T-helper 1 cell treated with Interleukin-12 subunit alpha and Interleukin-12 subunit beta and Interleukin-4 antibody, amounts not matched to agents 30 μg/mL and 1 μg/mL, for 36 hours (primary cell): ENCODE measurements around the gene PRCC.
A peak's percentile ranks its signal among the peaks of the same experiment; 100 is the strongest.

ENCODE experiments used
- H3K27ac Mint-ChIP-seq: one replicate; pipeline ENCODE4 v1.8.0; 2021; ENCODE audit warnings: mild to moderate bottlenecking, mixed read lengths
- H3K27me3 Mint-ChIP-seq: one replicate; pipeline ENCODE4 v1.8.0; 2021; ENCODE audit warnings: low read depth, mixed read lengths
- H3K36me3 Mint-ChIP-seq: one replicate; pipeline ENCODE4 v1.8.0; 2021; ENCODE audit warnings: low read depth, mixed read lengths
- H3K4me1 Mint-ChIP-seq: one replicate; pipeline ENCODE4 v1.8.0; 2021; ENCODE audit warnings: low read depth, mixed read lengths
- H3K4me3 Mint-ChIP-seq: one replicate; pipeline ENCODE4 v1.8.0; 2021; ENCODE audit warnings: mild to moderate bottlenecking, moderate library complexity, mixed read lengths
- H3K9me3 Mint-ChIP-seq: one replicate; pipeline ENCODE4 v1.8.0; 2021; ENCODE audit warnings: mixed read lengths

The PRCC gene

DNA sequence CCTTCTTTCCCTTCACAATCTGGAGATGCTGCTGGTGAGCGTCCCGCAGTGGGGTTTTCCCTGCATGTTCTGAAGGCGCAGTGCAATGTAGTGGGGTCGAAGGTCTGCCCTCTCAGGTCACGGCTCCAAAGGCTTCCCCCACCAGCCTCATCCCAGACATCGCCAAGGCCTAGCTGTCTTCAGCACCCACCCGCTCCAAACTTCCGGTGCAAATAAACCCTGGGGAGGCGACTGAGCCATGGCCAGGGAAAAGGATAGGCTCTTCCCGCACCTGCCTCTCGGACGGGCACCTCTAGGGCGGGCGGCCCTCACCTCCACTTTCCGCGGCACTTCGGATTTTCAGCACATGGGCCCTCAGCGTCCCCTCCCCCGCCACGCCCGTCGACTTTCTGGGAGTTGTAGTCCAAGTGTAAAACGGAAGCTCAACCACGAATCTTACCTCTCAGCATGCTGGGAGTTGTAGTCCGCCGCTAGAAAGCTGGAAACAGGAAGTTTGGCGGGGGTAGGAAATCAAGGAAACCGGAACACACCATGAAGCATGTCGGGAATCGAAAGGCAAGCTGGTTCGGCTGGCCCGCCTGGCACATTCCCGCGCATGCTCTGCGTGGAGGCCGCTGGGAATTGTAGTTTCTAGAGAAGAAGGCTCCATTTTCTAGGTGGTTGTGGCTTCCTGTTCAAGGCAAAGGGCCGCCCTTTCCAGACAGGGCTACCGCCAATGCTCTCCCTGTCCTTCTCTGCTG lies 26.4 kb upstream of the PRCC start, which contains the start of gene MRPL24:
Gene MRPL24 (minus strand): TSS at position 348 of the 740 bp plus-strand sequence. CDS start 2,384 bp downstream, outside the sequence.
- H3K4me1 Mint-ChIP-seq, result peaks cover 34% of the 10 kb centered on the region
- H3K27me3 Mint-ChIP-seq, result no peaks in the 10 kb centered on the region
- H3K27ac Mint-ChIP-seq, result peak within 1 kb of the TSS; percentile 96
- H3K36me3 Mint-ChIP-seq, result peaks cover 41% of the 10 kb centered on the region
- peak within 1 kb of the TSS; percentile 96 for H3K4me3 Mint-ChIP-seq
- no peaks in the 10 kb centered on the region for H3K9me3 Mint-ChIP-seq

DNA sequence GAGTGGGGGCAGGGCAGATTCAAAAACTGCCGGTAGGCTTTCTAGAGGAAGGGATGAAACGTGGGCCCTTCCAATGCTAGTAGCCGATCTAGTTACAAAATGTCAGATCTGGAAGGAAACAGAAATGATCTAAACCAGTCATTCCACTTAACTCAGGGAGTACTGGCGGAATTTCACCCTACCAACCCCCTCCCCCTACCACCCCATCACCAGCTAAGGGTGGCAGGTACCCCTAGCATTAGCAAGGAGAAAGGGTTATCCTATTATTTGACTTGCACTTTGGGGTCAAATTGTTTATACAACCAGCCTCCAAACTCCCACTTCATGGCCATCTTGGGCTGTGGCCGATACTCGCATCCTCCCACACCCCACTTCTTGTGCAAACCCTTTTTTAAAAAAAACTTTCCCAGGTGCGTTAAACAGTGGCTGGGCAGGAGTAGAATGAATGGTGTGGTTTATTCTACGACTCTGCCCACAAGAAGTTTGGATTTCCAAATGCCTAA lies 25.8 kb upstream of the PRCC start:
- Mint-ChIP-seq H3K4me1 (peaks cover 40% of the 10 kb centered on the region), H3K36me3 (peaks cover 43% of the 10 kb centered on the region), H3K9me3 (no peaks in the 10 kb centered on the region), H3K27ac (peak overlapping the region; percentile 96), H3K27me3 (no peaks in the 10 kb centered on the region), H3K4me3 (peak overlapping the region; percentile 96)

DNA sequence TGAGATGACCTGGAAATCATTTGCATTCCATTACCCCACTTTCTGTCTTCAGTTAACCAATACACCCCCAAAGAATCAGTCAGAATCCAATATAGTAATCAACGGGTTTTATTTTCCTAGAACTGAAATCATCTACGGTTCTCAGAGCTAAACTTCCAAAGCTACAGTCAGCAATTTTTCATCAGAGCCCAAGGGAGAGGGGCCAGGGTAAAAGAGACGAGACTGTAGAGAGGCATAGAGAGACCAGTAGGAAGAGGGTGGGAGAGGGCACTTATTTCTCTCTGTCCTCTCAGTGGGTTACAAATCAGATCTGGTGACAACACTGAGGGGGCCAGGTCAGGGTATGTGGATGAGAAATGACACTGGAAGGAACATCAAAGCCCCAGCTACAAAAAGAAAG lies 25.3 kb upstream of the PRCC start:
- Mint-ChIP-seq H3K36me3 (peaks cover 43% of the 10 kb centered on the region), H3K9me3 (no peaks in the 10 kb centered on the region), H3K27me3 (no peaks in the 10 kb centered on the region), H3K4me3 (peak overlapping the region; percentile 96), H3K4me1 (peaks cover 42% of the 10 kb centered on the region), H3K27ac (peak overlapping the region; percentile 96)

DNA sequence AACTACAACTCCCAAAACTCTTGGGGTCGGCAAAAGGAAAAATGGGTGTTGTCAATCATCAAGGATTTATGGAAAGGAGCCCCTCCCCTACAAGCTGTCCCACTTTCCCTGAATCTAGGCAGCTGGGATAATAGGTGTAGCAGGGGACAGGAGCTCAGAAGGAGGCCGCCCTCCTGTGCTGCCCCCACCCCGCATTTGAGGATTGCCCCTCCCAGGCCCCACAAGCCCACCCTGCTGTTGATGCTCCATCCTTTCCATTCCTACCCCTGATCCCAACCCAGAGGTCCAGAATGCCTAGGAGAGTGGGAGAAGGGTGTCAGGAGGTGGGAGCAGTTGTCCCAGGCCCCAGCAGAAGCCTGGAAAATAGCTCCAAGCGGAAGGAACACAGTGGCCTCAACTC lies 24.5 kb upstream of the PRCC start:
- no peak overlapping the region for H3K4me3 Mint-ChIP-seq
- H3K27ac Mint-ChIP-seq, result peak overlapping the region; percentile 55
- H3K4me1 Mint-ChIP-seq, result peaks cover 49% of the 10 kb centered on the region

DNA sequence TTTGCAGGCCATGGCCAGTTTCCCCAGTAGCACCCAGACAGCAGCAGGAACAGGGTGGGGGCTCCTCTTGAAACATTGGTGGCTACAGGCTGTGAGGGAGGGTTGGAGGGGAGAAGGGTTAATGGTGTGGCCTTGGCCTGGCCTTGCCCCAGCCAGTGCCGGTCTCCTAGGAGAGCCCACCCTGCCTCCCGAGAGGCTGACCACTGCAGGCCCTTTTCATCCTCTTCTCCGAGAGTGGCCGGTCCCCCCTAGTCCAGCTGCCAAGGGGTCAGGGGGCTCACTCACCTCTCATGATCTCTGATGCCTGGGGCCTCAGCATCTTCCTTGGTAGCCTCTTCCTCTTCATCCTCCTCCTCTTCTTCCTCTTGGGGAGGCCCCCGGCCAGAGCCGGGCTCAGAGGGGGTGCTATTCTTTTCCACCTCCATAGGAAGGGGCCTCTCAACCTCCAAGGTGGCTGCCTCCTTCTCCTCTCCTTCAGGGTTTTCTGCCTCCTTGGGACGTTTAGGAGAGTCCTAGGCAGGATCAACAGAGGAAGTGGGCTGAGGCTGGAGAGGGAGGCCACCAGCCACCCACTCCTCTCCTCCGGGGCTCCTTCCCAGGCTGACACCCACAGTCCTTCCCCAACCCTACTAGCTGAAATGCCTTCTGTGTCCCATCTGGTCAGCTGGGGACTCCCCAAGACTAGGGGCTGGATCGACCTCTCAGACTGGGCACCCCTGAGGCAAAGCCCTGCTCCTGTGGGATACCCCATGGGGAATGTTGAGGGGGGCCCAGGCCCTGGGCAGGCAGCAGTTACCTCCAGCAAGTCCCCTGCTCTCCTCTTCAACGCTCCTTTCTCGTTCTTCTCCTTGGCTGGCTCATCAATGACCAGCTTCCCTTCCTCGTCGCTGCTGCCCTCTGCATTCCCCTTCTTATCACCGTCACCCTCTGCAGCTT lies 23.7 kb upstream of the PRCC start:
- peak overlapping the region; percentile 55 for H3K27ac Mint-ChIP-seq
- H3K4me3 Mint-ChIP-seq, result no peak overlapping the region
- H3K9me3 Mint-ChIP-seq, result no peaks in the 10 kb centered on the region
- peaks cover 44% of the 10 kb centered on the region for H3K36me3 Mint-ChIP-seq
- H3K4me1 Mint-ChIP-seq, result peaks cover 57% of the 10 kb centered on the region
- no peaks in the 10 kb centered on the region for H3K27me3 Mint-ChIP-seq

More for the DNA sequence above, 24.5 kb upstream of the PRCC start:
- Mint-ChIP-seq H3K27me3 (no peaks in the 10 kb centered on the region), H3K36me3 (peaks cover 44% of the 10 kb centered on the region), H3K9me3 (no peaks in the 10 kb centered on the region)

DNA sequence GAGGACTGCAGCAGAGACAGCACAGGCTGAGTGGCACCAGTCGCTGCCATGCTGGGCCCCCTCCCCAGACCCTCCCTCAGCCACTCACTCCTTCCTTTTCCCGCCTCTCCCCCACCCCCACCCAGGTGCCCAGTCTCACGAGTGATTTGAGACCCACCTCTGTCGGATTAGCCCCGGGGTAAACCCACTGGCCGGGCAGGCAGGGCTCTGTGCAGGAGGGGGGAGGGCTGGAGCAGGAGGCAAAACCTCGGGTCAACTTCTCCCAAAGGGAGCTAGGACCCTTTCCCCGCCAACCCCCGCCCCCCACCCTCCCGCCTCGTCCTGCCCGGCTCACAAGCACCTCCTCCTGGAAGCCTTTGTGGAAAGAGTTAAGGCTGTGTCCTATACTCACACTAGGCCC lies 23.0 kb upstream of the PRCC start:
- Mint-ChIP-seq H3K36me3 (peaks cover 46% of the 10 kb centered on the region), H3K4me1 (peaks cover 63% of the 10 kb centered on the region), H3K27ac (no peak overlapping the region), H3K27me3 (no peaks in the 10 kb centered on the region), H3K9me3 (no peaks in the 10 kb centered on the region), H3K4me3 (no peak overlapping the region)

DNA sequence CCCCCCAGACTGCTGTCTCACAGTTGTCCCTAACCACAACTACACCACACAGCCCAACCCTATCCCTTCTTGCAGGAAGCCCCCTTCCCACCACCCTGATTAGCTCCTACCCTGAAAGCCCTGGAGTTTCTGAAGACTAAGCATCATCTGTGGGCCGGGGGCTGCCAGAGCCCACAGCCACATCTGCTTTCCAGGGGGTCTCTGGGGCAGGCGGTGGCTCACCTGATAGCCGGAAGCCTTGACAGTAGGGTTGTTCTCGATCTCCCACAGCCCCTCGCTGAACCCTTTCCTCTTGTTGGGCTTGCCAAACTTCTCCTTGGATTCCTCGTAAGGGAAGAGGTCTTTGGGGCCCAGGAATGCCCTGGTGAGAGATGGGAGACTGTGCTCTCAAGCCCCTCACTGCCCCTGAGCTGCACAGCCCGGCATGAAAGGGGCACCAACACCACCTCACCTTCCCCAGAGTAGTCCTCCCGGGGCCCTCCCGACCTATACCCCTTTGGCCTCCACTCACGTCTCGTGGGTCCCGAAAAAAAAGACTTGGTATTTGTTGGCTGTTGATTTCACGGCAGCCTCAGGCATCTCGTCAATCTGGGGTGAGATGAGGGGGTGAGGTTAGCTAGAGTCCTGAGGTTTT lies 22.4 kb upstream of the PRCC start:
- peaks cover 46% of the 10 kb centered on the region for H3K36me3 Mint-ChIP-seq
- no peaks in the 10 kb centered on the region for H3K9me3 Mint-ChIP-seq
- H3K4me1 Mint-ChIP-seq, result peaks cover 67% of the 10 kb centered on the region
- H3K4me3 Mint-ChIP-seq, result no peak overlapping the region
- H3K27me3 Mint-ChIP-seq, result no peaks in the 10 kb centered on the region
- H3K27ac Mint-ChIP-seq, result peak overlapping the region; percentile 70

DNA sequence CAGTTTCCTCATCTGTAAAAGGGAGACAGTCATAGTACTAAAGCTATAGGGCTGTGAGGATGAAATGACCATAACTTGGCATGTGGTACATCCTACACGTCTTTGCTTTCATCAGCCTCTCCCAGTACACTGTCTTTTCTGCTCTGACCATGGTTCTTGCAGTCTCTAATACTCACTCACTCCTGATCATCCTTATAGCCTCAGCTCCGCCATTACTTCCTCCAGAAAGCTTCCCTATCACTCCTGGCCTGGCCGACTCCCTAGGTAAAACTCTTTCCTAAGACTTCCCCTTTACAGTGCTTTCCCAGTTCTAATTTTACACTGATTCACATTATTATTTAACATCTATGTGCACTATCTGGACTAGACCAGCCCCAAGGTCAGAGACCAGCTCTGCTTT lies 21.5 kb upstream of the PRCC start:
- Mint-ChIP-seq H3K27me3 (no peaks in the 10 kb centered on the region), H3K4me1 (peaks cover 68% of the 10 kb centered on the region), H3K9me3 (no peaks in the 10 kb centered on the region), H3K27ac (peak overlapping the region; percentile 21), H3K36me3 (peaks cover 42% of the 10 kb centered on the region), H3K4me3 (no peak overlapping the region)

DNA sequence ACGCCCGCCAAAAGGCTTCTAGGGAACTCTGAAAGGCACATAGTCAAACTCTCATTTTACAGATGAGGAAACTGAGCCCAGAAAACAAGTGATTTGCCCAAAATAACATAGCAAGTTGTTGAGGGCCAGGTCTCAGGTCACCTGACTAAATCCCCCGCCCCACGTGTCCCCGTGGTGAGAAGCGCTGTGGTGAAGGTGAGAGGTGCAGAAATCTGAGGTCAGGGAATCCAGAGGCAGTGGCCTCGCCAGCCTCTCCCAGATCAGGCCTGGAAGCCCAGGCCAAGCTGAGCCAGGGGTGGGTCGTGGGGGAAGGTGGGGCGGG lies 21.0 kb upstream of the PRCC start:
- Mint-ChIP-seq H3K4me1 (peaks cover 66% of the 10 kb centered on the region), H3K27me3 (no peaks in the 10 kb centered on the region), H3K27ac (peak overlapping the region; percentile 89), H3K36me3 (peaks cover 37% of the 10 kb centered on the region), H3K9me3 (no peaks in the 10 kb centered on the region), H3K4me3 (peak overlapping the region; percentile 85)

DNA sequence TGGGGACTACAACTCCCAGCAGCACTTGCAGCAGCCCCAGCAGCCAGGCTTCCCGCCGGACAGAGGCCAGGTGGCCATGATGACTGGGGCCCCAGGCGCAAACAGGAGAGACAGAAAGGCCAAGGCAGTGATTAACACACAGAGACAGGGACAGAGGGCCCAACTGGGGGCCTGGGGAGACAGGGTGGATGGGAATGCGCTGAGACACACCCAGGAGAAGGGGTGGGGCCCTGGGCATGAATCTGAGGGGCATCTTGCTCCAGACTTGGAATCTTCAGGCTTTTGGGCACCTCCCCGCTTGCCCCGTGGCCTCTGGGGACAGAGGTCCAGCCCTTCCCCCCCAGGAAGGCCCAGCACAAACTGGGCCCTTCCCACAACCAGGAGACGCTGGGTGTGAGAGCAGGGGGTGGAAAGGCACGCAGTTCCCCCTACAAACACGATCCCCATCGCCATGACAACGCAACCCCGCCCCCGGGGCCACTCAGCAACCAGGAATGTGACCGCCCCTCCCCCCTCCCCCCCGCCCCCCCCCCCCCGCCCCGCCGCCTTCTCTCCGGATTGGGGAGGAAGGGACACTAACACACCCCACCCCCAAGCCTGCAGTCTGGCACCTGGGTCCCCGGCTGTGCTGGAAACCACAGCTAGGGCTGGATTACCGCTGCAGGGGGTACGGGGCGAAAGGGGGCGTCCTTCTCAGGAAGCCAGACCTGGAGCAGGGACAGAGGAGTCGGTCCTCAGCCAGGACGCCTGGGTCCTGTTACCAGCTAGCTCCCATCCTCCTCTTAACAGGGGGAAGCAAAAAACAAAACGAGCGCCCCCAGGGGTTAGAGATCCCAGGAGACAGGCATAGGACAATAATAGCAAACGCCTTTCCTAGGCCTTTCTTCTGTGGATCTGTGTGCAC lies 20.4 kb upstream of the PRCC start:
- no peaks in the 10 kb centered on the region for H3K9me3 Mint-ChIP-seq
- peaks cover 60% of the 10 kb centered on the region for H3K4me1 Mint-ChIP-seq
- peak overlapping the region; percentile 98 for H3K4me3 Mint-ChIP-seq
- H3K27ac Mint-ChIP-seq, result peak overlapping the region; percentile 93
- no peaks in the 10 kb centered on the region for H3K27me3 Mint-ChIP-seq
- H3K36me3 Mint-ChIP-seq, result peaks cover 33% of the 10 kb centered on the region

DNA sequence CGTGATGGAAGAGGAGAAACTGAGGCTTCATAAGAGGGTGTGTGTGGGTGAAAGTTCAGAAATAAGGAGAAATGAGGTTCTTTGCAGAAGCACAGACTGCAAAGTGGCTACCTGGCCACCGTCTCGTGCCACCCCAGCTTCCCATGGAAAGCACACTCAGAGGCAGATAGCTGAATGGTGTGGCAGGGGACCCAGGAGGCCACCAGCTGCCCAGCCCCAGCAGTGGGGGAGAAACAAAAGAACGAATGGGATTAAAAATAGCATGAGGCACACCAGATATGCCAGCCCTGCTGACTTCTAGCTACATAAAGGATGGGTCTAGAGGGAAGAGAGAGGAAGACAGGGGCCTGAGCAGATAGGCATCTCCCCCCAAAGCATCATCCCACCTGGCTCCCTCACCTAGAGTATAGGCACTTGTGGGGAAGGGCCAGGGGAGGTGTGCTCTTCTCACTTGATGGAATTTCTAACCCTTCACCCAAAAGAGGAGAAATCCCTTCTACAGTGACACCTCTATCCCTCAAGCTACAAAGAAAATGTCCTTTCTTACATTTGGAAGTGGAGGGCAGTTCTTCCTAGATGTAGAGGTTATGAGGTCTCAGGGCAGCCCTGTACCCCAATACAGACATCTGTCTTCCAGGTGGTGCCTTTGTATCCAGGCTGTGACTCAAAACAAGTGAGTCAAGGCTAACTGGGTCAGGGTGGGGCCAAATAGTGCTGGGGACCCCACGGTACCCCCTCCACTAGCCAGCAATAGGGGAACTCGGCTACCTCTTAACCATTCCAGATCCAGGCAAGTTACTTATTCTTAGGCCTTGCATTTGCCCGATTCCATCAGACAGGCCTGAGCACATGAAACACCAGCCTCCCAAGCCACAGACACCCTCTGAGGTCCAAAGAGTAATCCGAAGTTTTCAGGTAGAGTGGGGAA lies 19.3 kb upstream of the PRCC start:
- peaks cover 29% of the 10 kb centered on the region for H3K36me3 Mint-ChIP-seq
- H3K4me3 Mint-ChIP-seq, result peak overlapping the region; percentile 98
- peak overlapping the region; percentile 93 for H3K27ac Mint-ChIP-seq

DNA sequence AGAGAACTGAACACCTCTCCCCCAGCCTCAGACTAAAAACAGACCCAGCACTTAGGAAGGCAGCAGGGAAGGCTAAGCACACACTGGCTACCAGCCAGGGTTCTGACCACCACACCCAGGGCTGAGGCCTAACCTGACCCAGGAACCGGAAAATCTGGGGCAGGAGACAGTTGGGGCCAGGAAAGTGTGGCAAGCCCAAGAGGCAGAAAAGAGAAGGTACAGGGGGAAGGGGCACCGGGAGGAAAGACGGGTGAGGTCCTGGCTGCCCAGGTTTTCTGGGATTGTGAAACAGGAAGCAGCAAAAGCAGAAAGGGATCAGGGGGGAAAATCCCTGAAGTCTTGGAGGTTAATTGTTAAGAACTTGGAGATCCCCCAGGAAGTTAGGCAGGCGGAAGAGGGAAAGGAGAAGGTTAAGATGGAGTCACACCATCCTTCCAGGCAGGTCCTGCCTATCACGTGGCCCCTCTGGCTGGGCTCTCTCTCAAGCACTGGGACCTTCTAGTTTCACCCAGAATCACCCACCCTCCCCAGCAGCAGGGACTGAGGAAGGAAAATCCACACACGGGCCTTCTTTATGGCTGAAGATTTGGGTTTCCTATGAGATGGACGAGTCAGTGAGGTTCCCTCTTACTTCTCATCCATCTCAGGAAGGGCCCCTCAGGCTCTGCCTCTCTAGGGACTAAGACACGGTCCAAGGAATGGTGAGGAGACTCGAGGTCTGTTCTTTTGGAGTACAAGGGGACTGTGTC lies 18.5 kb upstream of the PRCC start:
- H3K27ac Mint-ChIP-seq, result peak overlapping the region; percentile 93
- peaks cover 23% of the 10 kb centered on the region for H3K36me3 Mint-ChIP-seq
- no peaks in the 10 kb centered on the region for H3K9me3 Mint-ChIP-seq

More for the DNA sequence above, 19.3 kb upstream of the PRCC start:
- Mint-ChIP-seq H3K27me3 (no peaks in the 10 kb centered on the region), H3K4me1 (peaks cover 60% of the 10 kb centered on the region), H3K9me3 (no peaks in the 10 kb centered on the region)

More for the DNA sequence above, 18.5 kb upstream of the PRCC start:
- H3K27me3 Mint-ChIP-seq, result no peaks in the 10 kb centered on the region
- peak overlapping the region; percentile 98 for H3K4me3 Mint-ChIP-seq
- H3K4me1 Mint-ChIP-seq, result peaks cover 58% of the 10 kb centered on the region
